HG03139 (cell line): ENCODE measurements around the gene ANKS1B.
"Not testable (repeated sequence)": the region's sequence is repeated elsewhere in the genome, so short reads cannot be mapped to it uniquely, and the experiment has no call there.

Source experiments
- ATAC-seq: cut with Tn5 transposase; IDR thresholded peaks from one replicate; pipeline ENCODE4 v1.9.1; 2021; ENCODE audit not compliant: unreplicated experiment

Gene ANKS1B

GRCh38 chr12:99767809-99768208, 216.9 kb downstream of the ANKS1B start:
- no peak for ATAC-seq

GRCh38 chr12:99766408-99766807, 218.3 kb downstream of the ANKS1B start:
- no peak for ATAC-seq

GRCh38 chr12:99765469-99766114, 219.1 kb downstream of the ANKS1B start:
- ATAC-seq: no peak

- no peak for ATAC-seq
Observed at GRCh38 chr12:99759444-99759843, 225.3 kb downstream of the ANKS1B start.

- ATAC-seq: no peak
Observed at GRCh38 chr12:99758997-99759396, 225.7 kb downstream of the ANKS1B start.

- no peak for ATAC-seq
Observed at GRCh38 chr12:99752740-99753139, 232.0 kb downstream of the ANKS1B start.

GRCh38 chr12:99746538-99746937, 238.2 kb downstream of the ANKS1B start:
- ATAC-seq: no peak

GRCh38 chr12:99745895-99746294, 238.8 kb downstream of the ANKS1B start:
- no peak for ATAC-seq

- no peak for ATAC-seq
Observed at GRCh38 chr12:99745121-99745520, 239.6 kb downstream of the ANKS1B start.

- no peak for ATAC-seq
Observed at GRCh38 chr12:99736760-99737269, 247.9 kb downstream of the ANKS1B start.

GRCh38 chr12:99732131-99732530, 252.6 kb downstream of the ANKS1B start:
- no peak for ATAC-seq

GRCh38 chr12:99722690-99723486, 261.8 kb downstream of the ANKS1B start:
- no peak for ATAC-seq

- ATAC-seq: no peak
Observed at GRCh38 chr12:99721715-99722275, 262.9 kb downstream of the ANKS1B start.

- ATAC-seq: not testable (repeated sequence)
Observed at GRCh38 chr12:99720083-99720465, 264.7 kb downstream of the ANKS1B start.

GRCh38 chr12:99719411-99720082, 265.2 kb downstream of the ANKS1B start:
- not testable (repeated sequence) for ATAC-seq

- not testable (repeated sequence) for ATAC-seq
Observed at GRCh38 chr12:99715841-99716510, 268.8 kb downstream of the ANKS1B start.

- not testable (repeated sequence) for ATAC-seq
Observed at GRCh38 chr12:99714921-99715320, 269.8 kb downstream of the ANKS1B start.

- no peak for ATAC-seq
Observed at GRCh38 chr12:99713946-99714520, 270.7 kb downstream of the ANKS1B start.

- no peak for ATAC-seq
Observed at GRCh38 chr12:99712281-99712680, 272.5 kb downstream of the ANKS1B start.

- no peak for ATAC-seq
Observed at GRCh38 chr12:99711246-99711645, 273.5 kb downstream of the ANKS1B start.
